Measurements from ENCODE around the gene TMEM175. TPM values are rescaled to one million over a fixed set of nuclear protein-coding genes. Genes with fewer than 3 reads are reported as not detected.
A peak's percentile ranks its signal among the peaks of the same experiment; 100 is the strongest.

TMEM175 gene
- 10 to 100 TPM; 10.6 to 28.4 (median 21.2) TPM for total RNA-seq
- polyA plus RNA-seq, result 10 to 100 TPM; 10.9 to 25.1 TPM
- long read RNA-seq, donor 1, transcript TMEM175-212 (9 exons, 1,399 nt), result minor isoform, 11 of 152 reads
- long read RNA-seq, donor 1, transcript TMEM175-202 (11 exons, 2,236 nt), result major isoform, 30 of 152 reads
- long read RNA-seq, donor 1, transcript TMEM175-201 (11 exons, 1,860 nt), result minor isoform, 27 of 152 reads
- long read RNA-seq, donor 1, partial matches to known transcripts, result 11 of 152 reads
- long read RNA-seq, donor 1, other reads (novel, unspliced or antisense), result 64 of 152 reads
- long read RNA-seq, donor 2, partial matches to known transcripts, result 0 of 10 reads
- long read RNA-seq, donor 2, other reads (novel, unspliced or antisense), result 0 of 10 reads
- long read RNA-seq, donor 3, transcript TMEM175-202 (11 exons, 2,236 nt), result minor isoform, 5 of 72 reads
- long read RNA-seq, donor 3, transcript TMEM175-212 (9 exons, 1,399 nt), result minor isoform, 8 of 72 reads
- long read RNA-seq, donor 3, transcript TMEM175-201 (11 exons, 1,860 nt), result major isoform, 17 of 72 reads
- long read RNA-seq, donor 3, partial matches to known transcripts, result 5 of 72 reads
- long read RNA-seq, donor 3, other reads (novel, unspliced or antisense), result 36 of 72 reads

- Histone ChIP-seq H3K4me1 (ENCODE audit: insufficient read depth) (peaks cover 10% of the 10 kb centered on the region), H3K36me3 (no peaks in the 10 kb centered on the region), H3K4me3 (peak within 1 kb of the TSS; percentile 79), H3K9me3 (no peaks in the 10 kb centered on the region), H3K27me3 (no peaks in the 10 kb centered on the region), H3K27ac (peak within 1 kb of the TSS; percentile 13 to 50)
- 0 to 1% (median 0%) methylated on average over 46 to 99 of the region's 99 CpGs for WGBS, 3 donors
- TF ChIP-seq POLR2A (IDR thresholded peaks at IDR 0.05) (peak; percentile 63), CTCF (IDR thresholded peaks at IDR 0.05) (no peak)
- DNase-seq, result peak; percentile 93 to 97 (median 95)
- intact Hi-C loops (cut with DNase I), result no loop called here
Measured at GRCh38 chr4:931960-932712, at the start of gene TMEM175, which contains the start of gene GAK. TSS of gene TMEM175 (plus strand) at chr4:932460. CDS start at chr4:947740, 15,280 bp downstream. TSS of gene GAK (minus strand) at chr4:932316. CDS start at chr4:932187, 129 bp downstream.

GRCh38 chr4:882646-883045 is 49.6 kb upstream of the TMEM175 start:
- 88 to 92% (median 89%) methylated on average over 17 to 22 of the region's 22 CpGs for WGBS, 3 donors
- intact Hi-C loops (cut with DNase I), result no loop called here
- H3K36me3 ChIP-seq, result no peaks in the 10 kb centered on the region
- H3K4me1 ChIP-seq (ENCODE audit: insufficient read depth), result no peaks in the 10 kb centered on the region
- H3K27me3 ChIP-seq, result no peaks in the 10 kb centered on the region
- DNase-seq, result no peak
- TF ChIP-seq EP300 (IDR thresholded peaks at IDR 0.05) (no peak), POLR2A (IDR thresholded peaks at IDR 0.05) (no peak), CTCF (IDR thresholded peaks at IDR 0.05) (no peak)
- no peak overlapping the region for H3K27ac ChIP-seq
- H3K4me3 ChIP-seq, result no peak overlapping the region
- no peaks in the 10 kb centered on the region for H3K9me3 ChIP-seq

- WGBS, 3 donors, result 90 to 91% (median 91%) methylated on average over 25 to 26 of the region's 26 CpGs
- DNase-seq, result no peak
- H3K4me3 ChIP-seq, result no peak overlapping the region
- no peaks in the 10 kb centered on the region for H3K9me3 ChIP-seq
- H3K27me3 ChIP-seq, result no peaks in the 10 kb centered on the region
- no peaks in the 10 kb centered on the region for H3K36me3 ChIP-seq
- intact Hi-C loops (cut with DNase I), result no loop called here
- TF ChIP-seq POLR2A (IDR thresholded peaks at IDR 0.05), result no peak
- TF ChIP-seq CTCF (IDR thresholded peaks at IDR 0.05), result no peak
- no peak for TF ChIP-seq EP300 (IDR thresholded peaks at IDR 0.05)
- H3K27ac ChIP-seq, result no peak overlapping the region
- H3K4me1 ChIP-seq (ENCODE audit: insufficient read depth), result no peaks in the 10 kb centered on the region
Measured at GRCh38 chr4:883377-884095, 48.7 kb upstream of the TMEM175 start.

- TF ChIP-seq POLR2A (IDR thresholded peaks at IDR 0.05), result no peak
- no peak for TF ChIP-seq EP300 (IDR thresholded peaks at IDR 0.05)
- TF ChIP-seq CTCF (IDR thresholded peaks at IDR 0.05), result no peak
- no peaks in the 10 kb centered on the region for H3K36me3 ChIP-seq
- H3K27ac ChIP-seq, result no peak overlapping the region
- no peaks in the 10 kb centered on the region for H3K27me3 ChIP-seq
- intact Hi-C loops (cut with DNase I), result no loop called here
- no peak for DNase-seq
- no peak overlapping the region for H3K4me3 ChIP-seq
- 78 to 91% (median 81%) methylated on average over 15 of the region's 15 CpGs for WGBS, 3 donors
- no peaks in the 10 kb centered on the region for H3K9me3 ChIP-seq
- no peaks in the 10 kb centered on the region for H3K4me1 ChIP-seq (ENCODE audit: insufficient read depth)
Measured at GRCh38 chr4:884259-884658, 48.0 kb upstream of the TMEM175 start.
